ENCODE results near the gene FAM177A1. TPM values are rescaled to one million over a fixed set of nuclear protein-coding genes. Genes with fewer than 3 reads are reported as not detected.

Gene FAM177A1
- total and polyA plus RNA-seq, 9 of the 15 experiments (the other 6 are each of a cell fraction or from before 2014, with no cell fraction given), result 7.7 to 36.2 (median 29.9) TPM

- TF ChIP-seq ZMIZ1 (IDR thresholded peaks at IDR 0.05; ENCODE audit: low read depth in 2 of 2, low read length in 2 of 2) (no peak), FOXP1 (CRISPR knock-in tag; IDR thresholded peaks at IDR 0.05) (peak; percentile 54; the same call in 1 of the 2 replicates), ETV5 (CRISPR knock-in tag; IDR thresholded peaks at IDR 0.05; ENCODE audit: low read depth) (peak; percentile 85), RB1 (IDR thresholded peaks at IDR 0.05; ENCODE audit: low read depth) (no peak), RAD21 (CRISPR knock-in tag; conservative IDR thresholded peaks at IDR 0.05 in 1 of 2, IDR thresholded peaks at IDR 0.05 in 1 of 2) (no peak), PPARD (CRISPR knock-in tag; IDR thresholded peaks at IDR 0.05) (no peak), U2AF1 (optimal IDR thresholded peaks at IDR 0.05; ENCODE audit: low read depth, low read length) (no peak), FIP1L1 (IDR thresholded peaks at IDR 0.05; ENCODE audit: low read depth, low read length, poor library complexity, severe bottlenecking) (no peak), ZBTB17 (CRISPR knock-in tag; IDR thresholded peaks at IDR 0.05) (no peak), SNIP1 (IDR thresholded peaks at IDR 0.05; ENCODE audit: low read depth) (no peak), MAX (CRISPR knock-in tag; IDR thresholded peaks at IDR 0.05) (peak; percentile 98), RERE (CRISPR knock-in tag; IDR thresholded peaks at IDR 0.05; ENCODE audit: borderline replicate concordance) (no peak), ZNF699 (CRISPR knock-in tag; IDR thresholded peaks at IDR 0.05; ENCODE audit: insufficient replicate concordance) (no peak), E2F3 (CRISPR knock-in tag; IDR thresholded peaks at IDR 0.05) (peak; percentile 83; the same call in 1 of the 2 replicates), ZNF134 (CRISPR knock-in tag; conservative IDR thresholded peaks at IDR 0.05) (no peak)
These were observed 76.0 kb downstream of the FAM177A1 start, which contains the start of the genes PPP2R3C and PRORP (continued) for GRCh38 chr14:35121887-35122695.

Measured in K562 (cell line).